Endothelial cell of umbilical vein (primary cell): ENCODE measurements around the gene PFKFB1. TPM values are rescaled to one million over a fixed set of nuclear protein-coding genes. Genes with fewer than 3 reads are reported as not detected.

Experiments
- BruUV-seq: library from RNA; stranded (reverse); fragments of 400-500 nt; replicated peaks from 2 replicates; lab custom pipeline; 2021; lab: Mats Ljungman, UMichigan
- CTCF ChIA-PET: fragments of 300-600, 350-600 bp; sonication (Branson Sonifier 250); formaldehyde crosslinking; loops from one replicate; lab custom pipeline; 2021; ENCODE audit warnings: antibody characterized with exemption, inconsistent platforms; lab: Charles Lee
- POLR2A ChIA-PET: fragments of 300-600, 350-600 bp; sonication (Branson Sonifier 250); formaldehyde crosslinking; loops from one replicate; lab custom pipeline; 2021; ENCODE audit warnings: antibody characterized with exemption, inconsistent platforms; lab: Charles Lee
- DNase-seq: peaks from one replicate; pipeline ENCODE4 v3.0.0-alpha.2; 2011; ENCODE audit warnings: low read depth, low spot score
- FAIRE-seq: peaks from 2 replicates; lab custom pipeline; 2011; peaks lifted over from hg19 to GRCh38; lab: Jason Lieb, UNC
- H2AFZ ChIP-seq: 2 replicates; pipeline ENCODE4 v1.6.0; 2012; ENCODE audit warnings: low read depth, low read length, control low read depth, inconsistent platforms
- H3K27ac ChIP-seq: 2 replicates; pipeline ENCODE4 v1.5.1; 2011; ENCODE audit warnings: low read depth, mild to moderate bottlenecking, control low read depth, low read length, moderate library complexity; ENCODE audit not compliant: insufficient read depth
- H3K27me3 ChIP-seq, 2 experiments: 2 replicates each; pipeline versions ENCODE4 v1.6.0 to v1.6.1; 2011; ENCODE audit warnings: low read length in 2 of 2, mixed read lengths in 1 of 2; ENCODE audit not compliant: control insufficient read depth in 2 of 2, insufficient read depth in 2 of 2
- H3K36me3 ChIP-seq, 2 experiments: 2 replicates in 1 of 2; 3 replicates in 1 of 2; pipeline ENCODE4 v1.5.1; 2011; ENCODE audit warnings: low read length in 2 of 2, mild to moderate bottlenecking in 1 of 2, moderate library complexity in 1 of 2; ENCODE audit not compliant: control insufficient read depth in 2 of 2, insufficient read depth in 2 of 2; ENCODE audit errors: extremely low read depth in 1 of 2
- H3K4me1 ChIP-seq: 3 replicates; pipeline ENCODE4 v1.5.1; 2011; ENCODE audit warnings: mild to moderate bottlenecking, low read length; ENCODE audit not compliant: control insufficient read depth, insufficient read depth; ENCODE audit errors: extremely low read depth
- H3K4me2 ChIP-seq: 2 replicates; pipeline ENCODE4 v1.6.1; 2011; ENCODE audit warnings: low read length, control low read depth, mixed read lengths; ENCODE audit not compliant: insufficient read depth
- H3K4me3 ChIP-seq, 3 experiments: fragments of 200-600 bp in 1 of 3; sonication (generic), shearing (Covaris generic) in 1 of 3; replicated peaks in 1 of 3; 2 replicates each; pipeline ENCODE4 v1.5.1; 2011 to 2016; ENCODE audit warnings: control low read depth in 3 of 3, low read length in 3 of 3, mild to moderate bottlenecking in 2 of 3, inconsistent platforms in 1 of 3, low read depth in 1 of 3, moderate library complexity in 1 of 3; ENCODE audit not compliant: insufficient read depth in 1 of 3
- H3K79me2 ChIP-seq: 2 replicates; pipeline ENCODE4 v1.6.0; 2012; ENCODE audit warnings: low read length, inconsistent platforms; ENCODE audit not compliant: control insufficient read depth, insufficient read depth
- H3K9ac ChIP-seq: replicated peaks from 2 replicates; pipeline ENCODE3; 2011; ENCODE audit warnings: low read length, control low read depth; ENCODE audit not compliant: insufficient read depth; ENCODE audit errors: extremely low read depth
- H3K9me1 ChIP-seq: replicated peaks from 3 replicates; pipeline ENCODE4 v1.6.0; 2011; ENCODE audit warnings: mild to moderate bottlenecking, low read length; ENCODE audit not compliant: control insufficient read depth, insufficient read depth; ENCODE audit errors: extremely low read depth
- H3K9me3 ChIP-seq: replicated peaks from 2 replicates; pipeline ENCODE4 v1.5.1; 2012; ENCODE audit warnings: low read length, inconsistent platforms; ENCODE audit not compliant: control insufficient read depth, insufficient read depth
- H4K20me1 ChIP-seq: replicated peaks from 2 replicates; pipeline ENCODE3; 2011; ENCODE audit warnings: mild to moderate bottlenecking, low read length; ENCODE audit not compliant: control insufficient read depth, insufficient read depth; ENCODE audit errors: extremely low read depth
- EZH2 ChIP-seq: IDR thresholded peaks from 2 replicates; pipeline ENCODE4 v1.6.1; 2012; ENCODE audit warnings: borderline replicate concordance, low read depth, mild to moderate bottlenecking, moderate library complexity, low read length, inconsistent platforms; ENCODE audit not compliant: severe bottlenecking
- FOS ChIP-seq: IDR thresholded peaks from 2 replicates; pipeline ENCODE4 v1.6.1; 2011; ENCODE audit warnings: mild to moderate bottlenecking, low read length, moderate library complexity, borderline replicate concordance; ENCODE audit not compliant: insufficient read depth
- GATA2 ChIP-seq: IDR thresholded peaks from 2 replicates; pipeline ENCODE4 v1.7.0; 2011; ENCODE audit warnings: low read depth, mild to moderate bottlenecking, moderate library complexity, mixed read lengths, low read length; ENCODE audit not compliant: insufficient read length, insufficient read depth
- JUN ChIP-seq: IDR thresholded peaks from 2 replicates; pipeline ENCODE4 v1.6.1; 2011; ENCODE audit warnings: borderline replicate concordance, low read depth; ENCODE audit not compliant: insufficient read length, insufficient read depth
- MYC ChIP-seq: IDR thresholded peaks from one replicate; pipeline ENCODE4 v1.6.1; 2011; ENCODE audit warnings: mild to moderate bottlenecking, low read depth, low read length
- POLR2A ChIP-seq: IDR thresholded peaks from 2 replicates; pipeline ENCODE4 v1.6.1; 2012; ENCODE audit warnings: low read depth, mild to moderate bottlenecking, control low read depth, low read length
- POLR2AphosphoS5 ChIP-seq: IDR thresholded peaks from 2 replicates; pipeline ENCODE4 v1.6.1; 2012; ENCODE audit warnings: low read depth, mild to moderate bottlenecking, control low read depth, low read length, moderate library complexity; ENCODE audit not compliant: insufficient read depth
- dilution Hi-C: fragments of 300-500 bp; cut with MboI; formaldehyde crosslinking; loops from one replicate; pipeline ENCODE4 v1.15.0; 2019; ENCODE audit warnings: low sequenced_read_pairs; ENCODE audit not compliant: extremely low pct_ligation_motif_present
- intact Hi-C: fragments of 100-400 bp; cut with micrococcal nuclease; formaldehyde crosslinking; loops from one replicate; pipeline ENCODE4 v1.10.0; 2022
- polyA plus RNA-seq, 4 experiments: library from polyadenylated mRNA; depleted of rRNA in 3 of 4; stranded (reverse) in 3 of 4; unstranded in 1 of 4; fragments of >200 nt; gene quantifications; 2 replicates each; pipeline versions ENCODE4 v1.2.1 to v1.2.3, GENCODE V29; 2011 to 2012; ENCODE audit warnings: missing spikeins in 1 of 4
- total RNA-seq: library from RNA; stranded (reverse); gene quantifications from 2 replicates; pipeline ENCODE4 v1.2.3, GENCODE V29; 2021
- TF ChIP-seq, protein P1 (sequence below): IDR thresholded peaks from 2 replicates; pipeline ENCODE4 v1.6.1; 2011; ENCODE audit not compliant: insufficient read depth, insufficient read length
- TF ChIP-seq, protein P2 (sequence below), 2 donors: IDR thresholded peaks; 1 replicate in 1 of 2; 2 replicates in 1 of 2; pipeline ENCODE4 v1.5.1; 2011; ENCODE audit warnings: low read length in 2 of 2, mild to moderate bottlenecking in 2 of 2, moderate library complexity in 2 of 2, control low read depth in 1 of 2, inconsistent platforms in 1 of 2, low read depth in 1 of 2; ENCODE audit not compliant: insufficient read depth in 1 of 2; ENCODE audit errors: extremely low read depth in 1 of 2

PFKFB1 gene
- total and polyA plus RNA-seq, 2 donors (not counting 3 experiments of a cell fraction or from before 2014, with no cell fraction given): 0.18 to 0.20 TPM

DNA sequence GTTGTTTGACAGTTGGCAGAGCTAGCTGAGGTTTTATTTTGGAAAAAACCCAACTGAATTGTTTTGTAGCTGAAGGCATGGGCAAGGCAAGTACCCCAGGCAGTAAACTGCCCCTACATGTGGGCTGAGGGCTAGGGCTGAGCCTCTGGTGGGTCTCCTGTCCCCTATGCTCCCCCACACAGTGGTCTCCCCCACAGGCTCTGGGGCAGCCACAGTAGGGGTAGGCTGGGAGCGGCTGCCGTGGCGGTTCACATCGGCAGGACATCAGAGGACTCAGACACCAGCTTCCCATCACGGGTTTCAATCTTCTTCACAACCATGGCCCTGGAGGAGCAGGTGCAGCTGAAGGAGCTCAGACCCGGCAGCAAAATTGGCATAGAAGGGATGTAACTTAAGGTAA lies 47.5 kb upstream of the PFKFB1 start:
- Histone ChIP-seq H3K4me2 (no peak overlapping the region), H3K79me2 (no peaks in the 10 kb centered on the region), H3K9me3 (no peaks in the 10 kb centered on the region), H3K27ac (no peak overlapping the region), H2AFZ (no peak overlapping the region), H4K20me1 (no peaks in the 10 kb centered on the region), H3K4me3 (no peak overlapping the region), H3K27me3 (no peaks in the 10 kb centered on the region), H3K9ac (no peak overlapping the region), H3K4me1 (no peaks in the 10 kb centered on the region), H3K36me3 (no peaks in the 10 kb centered on the region), H3K9me1 (no peaks in the 10 kb centered on the region)
- DNase-seq (no peak), FAIRE-seq (no peak)
- CTCF ChIA-PET: no interaction called here
- dilution Hi-C loops (no loop called here), intact Hi-C loops (no loop called here)
- no peak for TF ChIP-seq POLR2A
- TF ChIP-seq, protein P1, sequence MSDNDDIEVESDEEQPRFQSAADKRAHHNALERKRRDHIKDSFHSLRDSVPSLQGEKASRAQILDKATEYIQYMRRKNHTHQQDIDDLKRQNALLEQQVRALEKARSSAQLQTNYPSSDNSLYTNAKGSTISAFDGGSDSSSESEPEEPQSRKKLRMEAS: no peak
- no peak for TF ChIP-seq POLR2AphosphoS5
- no peak for TF ChIP-seq FOS
- TF ChIP-seq GATA2: no peak
- no TSS peak for BruUV-seq
- POLR2A ChIA-PET: no interaction called here

DNA sequence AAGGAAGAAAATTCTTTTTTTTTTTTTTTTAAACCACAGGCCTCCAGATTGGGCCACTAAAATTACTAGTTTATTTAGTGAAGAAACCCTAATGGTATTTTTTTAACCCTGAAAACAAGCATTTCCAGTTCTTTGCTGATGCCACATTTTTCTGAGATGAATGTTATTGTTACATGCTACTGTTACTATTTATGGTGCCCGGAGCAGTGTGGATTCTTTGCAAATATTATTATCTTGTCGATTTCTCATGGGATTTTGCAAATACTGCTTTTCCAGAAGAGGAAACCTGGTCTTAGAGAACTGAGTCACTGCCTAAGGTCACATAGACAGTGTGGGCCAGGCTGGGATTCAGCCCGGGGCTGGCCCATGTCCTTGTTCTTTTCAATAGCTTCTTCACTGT lies 45.5 kb upstream of the PFKFB1 start:
- ChIA-PET CTCF (no interaction called here), POLR2A (no interaction called here)
- FAIRE-seq (no peak), DNase-seq (no peak)
- Histone ChIP-seq H4K20me1 (no peaks in the 10 kb centered on the region), H3K27me3 (no peaks in the 10 kb centered on the region), H3K9ac (no peak overlapping the region), H3K36me3 (no peaks in the 10 kb centered on the region), H3K27ac (no peak overlapping the region), H3K9me1 (no peaks in the 10 kb centered on the region), H3K9me3 (no peaks in the 10 kb centered on the region), H3K4me3 (no peak overlapping the region), H3K4me2 (no peak overlapping the region), H3K4me1 (no peaks in the 10 kb centered on the region), H2AFZ (no peak overlapping the region), H3K79me2 (no peaks in the 10 kb centered on the region)
- dilution Hi-C loops: no loop called here
- no TSS peak for BruUV-seq
- TF ChIP-seq EZH2: no peak
- no peak for TF ChIP-seq MYC
- no peak for TF ChIP-seq FOS
- TF ChIP-seq GATA2: no peak
- no peak for TF ChIP-seq POLR2AphosphoS5
- TF ChIP-seq POLR2A: no peak
- TF ChIP-seq, protein P2, sequence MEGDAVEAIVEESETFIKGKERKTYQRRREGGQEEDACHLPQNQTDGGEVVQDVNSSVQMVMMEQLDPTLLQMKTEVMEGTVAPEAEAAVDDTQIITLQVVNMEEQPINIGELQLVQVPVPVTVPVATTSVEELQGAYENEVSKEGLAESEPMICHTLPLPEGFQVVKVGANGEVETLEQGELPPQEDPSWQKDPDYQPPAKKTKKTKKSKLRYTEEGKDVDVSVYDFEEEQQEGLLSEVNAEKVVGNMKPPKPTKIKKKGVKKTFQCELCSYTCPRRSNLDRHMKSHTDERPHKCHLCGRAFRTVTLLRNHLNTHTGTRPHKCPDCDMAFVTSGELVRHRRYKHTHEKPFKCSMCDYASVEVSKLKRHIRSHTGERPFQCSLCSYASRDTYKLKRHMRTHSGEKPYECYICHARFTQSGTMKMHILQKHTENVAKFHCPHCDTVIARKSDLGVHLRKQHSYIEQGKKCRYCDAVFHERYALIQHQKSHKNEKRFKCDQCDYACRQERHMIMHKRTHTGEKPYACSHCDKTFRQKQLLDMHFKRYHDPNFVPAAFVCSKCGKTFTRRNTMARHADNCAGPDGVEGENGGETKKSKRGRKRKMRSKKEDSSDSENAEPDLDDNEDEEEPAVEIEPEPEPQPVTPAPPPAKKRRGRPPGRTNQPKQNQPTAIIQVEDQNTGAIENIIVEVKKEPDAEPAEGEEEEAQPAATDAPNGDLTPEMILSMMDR (IDR thresholded peaks at IDR 0.05; ENCODE audit: extremely low read depth in 1 of 2, insufficient read depth in 1 of 2, low read depth in 1 of 2, low read length in 2 of 2): no peak
- TF ChIP-seq, protein P1: no peak
- no peak for TF ChIP-seq JUN
- intact Hi-C loops: no loop called here
